Gastrocnemius medialis (tissue), 4 donors: ENCODE measurements around the gene ST7. TPM values are rescaled to one million over a fixed set of nuclear protein-coding genes. Genes with fewer than 3 reads are reported as not detected.

ENCODE experiments used
- ATAC-seq, 2 donors: fragments of 150-250 bp; one replicate each; pipeline ENCODE4 v1.9.1; 2016
- DNase-seq, 2 donors: peaks; one replicate each; pipeline ENCODE4 v3.0.0-alpha.2; 2019
- H3K27ac ChIP-seq, 4 donors: fragments of 200-600 bp; sonication (generic); 1 replicate in 1 of 4; 2 replicates in 3 of 4; pipeline ENCODE4 v1.5.1; 2016 to 2018; ENCODE audit warnings: mild to moderate bottlenecking in 2 of 4, moderate library complexity in 1 of 4
- H3K27me3 ChIP-seq, 3 donors: fragments of 200-600 bp; sonication (generic) in 2 of 3; 1 replicate in 1 of 3; 2 replicates in 2 of 3; pipeline versions ENCODE4 v1.5.1 to v1.6.0; 2016 to 2019; ENCODE audit warnings: mild to moderate bottlenecking in 1 of 3, moderate library complexity in 1 of 3
- H3K36me3 ChIP-seq, 2 donors: fragments of 200-600 bp; sonication (generic) in 1 of 2; one replicate each; pipeline ENCODE4 v1.5.1; 2017 to 2018
- H3K4me1 ChIP-seq, 2 donors: fragments of 200-600 bp; sonication (generic) in 1 of 2; one replicate each; pipeline ENCODE4 v1.5.1; 2016 to 2017; ENCODE audit warnings: mild to moderate bottlenecking in 2 of 2
- H3K4me3 ChIP-seq, 4 donors: fragments of 200-600 bp; sonication (generic) in 3 of 4; 1 replicate in 1 of 4; 2 replicates in 3 of 4; pipeline ENCODE4 v1.5.1; 2016 to 2019; ENCODE audit warnings: mild to moderate bottlenecking in 2 of 4
- H3K9me3 ChIP-seq, 3 donors: fragments of 200-600 bp; sonication (generic) in 2 of 3; 1 replicate in 1 of 3; 2 replicates in 2 of 3; pipeline ENCODE4 v1.5.1; 2016 to 2019
- POLR2A ChIP-seq, 2 donors: fragments of 450-650 bp; IDR thresholded peaks; one replicate each; pipeline ENCODE4 v1.6.1; 2017; ENCODE audit warnings: antibody characterized with exemption in 2 of 2, mild to moderate bottlenecking in 2 of 2, moderate library complexity in 2 of 2
- in situ Hi-C, 4 donors: fragments of 200-750 bp; cut with MboI; loops; one replicate each; pipeline versions ENCODE4 v1.15.0 to v1.8.0; 2017; ENCODE audit warnings: low sequenced_read_pairs in 4 of 4
- intact Hi-C: fragments of 100-400 bp; cut with DNase I; formaldehyde crosslinking; loops from one replicate; pipeline ENCODE4 v1.15.1; 2023; ENCODE audit warnings: low total_unique reads
- total RNA-seq, 4 donors: library from RNA; depleted of rRNA; stranded (reverse); fragments of >200 nt; gene quantifications; one replicate each; pipeline versions ENCODE4 v1.1.0 to v1.2.3, GENCODE V29; 2016
- TF ChIP-seq, protein P1 (sequence below), 5 experiments: fragments of 450-650 bp in 3 of 5; fragments of 200-600 bp in 2 of 5; sonication (generic) in 2 of 5; IDR thresholded peaks in 4 of 5; conservative IDR thresholded peaks in 1 of 5; 1 replicate in 4 of 5; 2 replicates in 1 of 5; pipeline ENCODE4 v1.5.1; 2016 to 2019; ENCODE audit warnings: antibody characterized with exemption in 5 of 5, mild to moderate bottlenecking in 3 of 5, moderate library complexity in 3 of 5

ST7 gene
- total RNA-seq, 4 donors from 2014 or later: 5.5 to 14.5 (median 11.9) TPM

DNA sequence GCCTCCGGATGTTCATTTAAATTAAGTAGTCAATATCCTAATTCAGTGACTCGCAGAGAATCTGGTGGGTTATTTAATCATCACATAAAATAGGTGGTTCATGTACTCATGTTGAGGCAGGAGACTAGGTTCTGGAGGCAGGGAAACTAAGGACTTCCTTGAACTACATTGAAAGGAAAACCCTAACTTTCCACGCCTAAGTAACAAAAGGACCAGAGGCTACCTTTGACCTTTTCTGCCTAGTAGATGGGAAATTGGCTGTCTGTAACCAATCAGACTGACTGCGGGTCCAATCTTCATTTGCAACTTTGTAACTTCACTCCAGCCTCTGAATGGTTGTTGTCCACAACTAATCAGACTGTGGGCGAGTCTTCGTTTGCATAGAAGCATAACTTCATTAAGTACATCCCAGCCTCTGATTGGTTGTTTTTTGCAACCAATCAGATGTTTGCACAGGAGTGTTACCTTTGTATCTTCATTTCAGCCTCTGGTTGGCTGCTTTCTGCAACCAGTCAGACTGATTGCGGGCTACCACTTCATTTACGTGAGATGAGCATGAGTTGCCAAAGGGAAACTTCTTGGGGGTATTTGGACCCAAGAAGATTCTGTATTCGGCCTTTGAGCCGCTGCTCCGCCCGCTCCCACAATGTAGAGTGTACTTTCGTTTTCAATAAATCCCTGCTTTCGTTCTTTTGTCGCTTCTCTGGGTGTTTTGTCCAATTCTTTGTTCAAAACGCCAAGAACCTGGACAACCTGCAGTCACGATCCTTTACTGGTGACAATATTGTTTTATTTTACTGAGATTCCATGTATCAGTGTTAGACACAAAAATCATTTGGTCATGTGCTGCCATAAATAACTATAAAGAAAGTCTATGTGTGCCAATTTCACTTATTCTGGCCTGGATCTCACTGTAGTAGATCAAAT lies 1.7 kb upstream of the ST7 start:
- H3K9me3 ChIP-seq: no peaks in the 10 kb centered on the region
- intact Hi-C loops: loop anchor here (2.0 to 10.0 kb wide), 4 partner anchors 71 to 319 kb away; partner anchors contain the start of genes CAPZA2 and MET
- H3K27me3 ChIP-seq: no peaks in the 10 kb centered on the region
- H3K27ac ChIP-seq: peak overlapping the region in 3 of 4 donors; percentile 94 to 98 (median 95)
- no peaks in the 10 kb centered on the region for H3K36me3 ChIP-seq
- in situ Hi-C loops: loop anchor here in 1 of 4 donors (10.0 kb wide), 1 partner anchor 87 kb away; the partner anchor contains the start of gene CAPZA2
- DNase-seq: no peak
- no peak for ATAC-seq
- TF ChIP-seq, protein P1, sequence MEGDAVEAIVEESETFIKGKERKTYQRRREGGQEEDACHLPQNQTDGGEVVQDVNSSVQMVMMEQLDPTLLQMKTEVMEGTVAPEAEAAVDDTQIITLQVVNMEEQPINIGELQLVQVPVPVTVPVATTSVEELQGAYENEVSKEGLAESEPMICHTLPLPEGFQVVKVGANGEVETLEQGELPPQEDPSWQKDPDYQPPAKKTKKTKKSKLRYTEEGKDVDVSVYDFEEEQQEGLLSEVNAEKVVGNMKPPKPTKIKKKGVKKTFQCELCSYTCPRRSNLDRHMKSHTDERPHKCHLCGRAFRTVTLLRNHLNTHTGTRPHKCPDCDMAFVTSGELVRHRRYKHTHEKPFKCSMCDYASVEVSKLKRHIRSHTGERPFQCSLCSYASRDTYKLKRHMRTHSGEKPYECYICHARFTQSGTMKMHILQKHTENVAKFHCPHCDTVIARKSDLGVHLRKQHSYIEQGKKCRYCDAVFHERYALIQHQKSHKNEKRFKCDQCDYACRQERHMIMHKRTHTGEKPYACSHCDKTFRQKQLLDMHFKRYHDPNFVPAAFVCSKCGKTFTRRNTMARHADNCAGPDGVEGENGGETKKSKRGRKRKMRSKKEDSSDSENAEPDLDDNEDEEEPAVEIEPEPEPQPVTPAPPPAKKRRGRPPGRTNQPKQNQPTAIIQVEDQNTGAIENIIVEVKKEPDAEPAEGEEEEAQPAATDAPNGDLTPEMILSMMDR (IDR thresholded peaks at IDR 0.05 in 4 of 5, conservative IDR thresholded peaks at IDR 0.05 in 1 of 5): no peak
- TF ChIP-seq POLR2A (IDR thresholded peaks at IDR 0.05): no peak
- peak overlapping the region in 2 of 4 donors; percentile 9 to 41 for H3K4me3 ChIP-seq
- peaks cover 28 to 32% of the 10 kb centered on the region in 2 donors for H3K4me1 ChIP-seq

DNA sequence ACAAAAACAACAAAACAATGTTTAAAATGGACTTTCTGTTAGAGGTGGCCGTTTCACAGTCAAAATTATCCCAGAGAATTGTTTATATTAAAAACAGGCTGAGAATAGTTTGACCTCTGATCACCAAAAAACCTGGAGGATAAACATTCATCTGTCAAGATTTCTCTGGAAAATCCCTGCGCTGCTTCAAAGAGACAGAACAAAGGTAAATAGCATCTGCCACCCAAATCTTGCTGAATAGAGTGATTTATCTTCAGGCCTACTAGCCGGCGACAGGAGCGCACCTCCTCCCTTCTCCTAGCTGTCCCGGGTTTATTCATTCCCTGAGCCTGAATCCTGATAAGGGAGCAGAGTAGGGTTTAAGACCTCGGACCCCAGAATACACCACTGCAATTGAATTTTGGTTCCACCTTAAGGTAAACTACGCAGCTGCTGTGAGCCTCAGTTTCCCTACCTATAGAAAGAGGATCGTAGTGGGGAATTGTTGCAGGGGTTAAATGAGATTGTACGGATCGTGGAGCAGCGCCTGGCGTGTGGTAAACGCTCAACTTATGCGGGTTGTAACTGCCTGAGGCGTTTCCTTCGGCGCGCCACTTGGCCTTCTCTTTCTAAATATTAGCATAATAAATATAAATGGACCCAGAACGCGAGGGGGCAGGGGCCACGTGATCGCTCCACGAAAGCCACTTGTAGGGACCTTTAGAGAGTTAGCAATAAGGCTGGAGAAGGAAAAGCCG lies 498 bp upstream of the ST7 start:
- H3K27ac ChIP-seq: peak overlapping the region; percentile 94 to 98 (median 96)
- DNase-seq: peak; percentile 32 to 52
- intact Hi-C loops: loop anchor here (1.0 to 10.0 kb wide), 5 partner anchors 23 to 321 kb away; partner anchors contain the start of genes CAPZA2 and MET
- H3K4me1 ChIP-seq: peaks cover 29 to 33% of the 10 kb centered on the region in 2 donors
- H3K36me3 ChIP-seq: no peaks in the 10 kb centered on the region
- no peaks in the 10 kb centered on the region for H3K9me3 ChIP-seq
- TF ChIP-seq, protein P1 (IDR thresholded peaks at IDR 0.05 in 4 of 5, conservative IDR thresholded peaks at IDR 0.05 in 1 of 5): no peak
- TF ChIP-seq POLR2A (IDR thresholded peaks at IDR 0.05): no peak
- H3K27me3 ChIP-seq: no peaks in the 10 kb centered on the region
- in situ Hi-C loops: loop anchor here in 1 of 4 donors (10.0 kb wide), 1 partner anchor 88 kb away; the partner anchor contains the start of gene CAPZA2
- ATAC-seq: peak; percentile 10 to 12
- peak overlapping the region; percentile 74 to 88 (median 83) for H3K4me3 ChIP-seq

DNA sequence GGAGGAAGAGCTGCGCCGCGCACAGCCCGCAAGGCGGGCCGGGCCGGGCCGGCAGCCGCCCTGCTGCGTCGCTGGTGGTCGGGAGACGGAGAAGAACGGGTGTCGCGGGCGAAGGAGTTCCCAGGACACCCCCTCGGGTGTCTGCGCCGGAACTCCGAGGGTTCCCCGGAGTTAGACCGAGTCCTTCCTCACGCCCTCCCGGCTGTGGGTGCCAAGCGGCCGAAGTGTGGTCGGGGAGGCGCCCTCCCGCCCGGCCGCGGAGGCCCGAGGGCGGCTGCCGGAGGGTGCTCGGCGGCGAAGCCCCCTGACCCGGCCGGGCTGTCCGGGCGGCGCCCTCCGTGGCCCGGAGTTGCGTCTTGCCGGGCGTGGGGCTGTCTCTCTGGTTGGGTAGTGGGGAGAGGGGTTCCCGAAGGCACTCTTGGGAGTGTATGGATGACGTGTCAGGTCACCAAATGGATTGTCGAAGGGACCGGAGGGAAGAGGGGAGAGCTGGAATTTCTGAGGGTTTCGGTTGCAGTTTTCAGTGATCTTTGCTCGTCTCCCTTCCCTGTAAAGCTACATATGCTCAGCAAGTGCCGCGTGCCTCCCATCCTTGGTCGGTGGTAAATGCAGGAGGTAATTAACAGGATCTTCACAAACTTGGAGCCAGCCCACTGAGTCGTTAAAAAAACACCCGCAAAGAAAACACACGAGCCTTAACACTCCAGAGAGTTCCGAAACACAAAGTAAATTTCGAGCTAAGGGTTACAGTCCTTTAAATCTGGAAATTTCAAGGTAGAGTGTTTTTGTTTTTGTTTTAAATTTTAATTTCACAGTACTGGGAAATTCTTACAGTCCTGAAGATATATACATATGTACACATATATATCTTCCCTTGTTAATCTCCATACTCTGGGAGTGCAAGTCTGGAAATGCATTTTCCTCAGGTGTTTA lies 871 bp downstream of the ST7 start:
- Histone ChIP-seq H3K27ac (peak overlapping the region; percentile 94 to 98 (median 96)), H3K4me3 (peak overlapping the region; percentile 72 to 88 (median 76)), H3K4me1 (peaks cover 29 to 33% of the 10 kb centered on the region in 2 donors), H3K9me3 (no peaks in the 10 kb centered on the region), H3K36me3 (no peaks in the 10 kb centered on the region), H3K27me3 (no peaks in the 10 kb centered on the region)
- ATAC-seq: peak; percentile 63 to 78
- intact Hi-C loops: loop anchor here (1.0 to 10.0 kb wide), 5 partner anchors 24 to 322 kb away; partner anchors contain the start of genes CAPZA2 and MET
- in situ Hi-C loops: loop anchor here in 1 of 4 donors (10.0 kb wide), 1 partner anchor 89 kb away; the partner anchor contains the start of gene CAPZA2
- peak; percentile 43 to 62 for DNase-seq
- peak in 1 of 2 donors; percentile 68 for TF ChIP-seq POLR2A (IDR thresholded peaks at IDR 0.05)
- TF ChIP-seq, protein P1 (IDR thresholded peaks at IDR 0.05 in 4 of 5, conservative IDR thresholded peaks at IDR 0.05 in 1 of 5): no peak
